Neural progenitor cell (in vitro differentiated cells): ENCODE data around the gene ESR2. TPM values are rescaled to one million over a fixed set of nuclear protein-coding genes. Genes with fewer than 3 reads are reported as not detected.

Source experiments
- DNase-seq: peaks from one replicate; pipeline ENCODE4 v3.0.0-alpha.2; 2016; ENCODE audit warnings: low spot score
- H2AFZ ChIP-seq: fragments of 200-600 bp; sonication (generic); replicated peaks from 2 replicates; pipeline ENCODE4 v1.6.1; 2016; ENCODE audit warnings: antibody characterized with exemption
- H3F3A ChIP-seq: fragments of 200-600 bp; sonication (generic); 2 replicates; pipeline ENCODE4 v1.6.1; 2016; ENCODE audit warnings: antibody characterized with exemption, low read depth
- H3K27ac ChIP-seq: fragments of 200-600 bp; sonication (generic); 2 replicates; pipeline ENCODE4 v1.5.1; 2016; ENCODE audit warnings: mild to moderate bottlenecking
- H3K27me3 ChIP-seq: fragments of 200-600 bp; sonication (generic); 2 replicates; pipeline ENCODE4 v1.6.1; 2016; ENCODE audit warnings: mild to moderate bottlenecking, moderate library complexity
- H3K36me3 ChIP-seq: fragments of 200-600 bp; sonication (generic); 2 replicates; pipeline ENCODE4 v1.5.1; 2016
- H3K4me1 ChIP-seq: fragments of 200-600 bp; sonication (generic); 2 replicates; pipeline ENCODE4 v1.6.1; 2016; ENCODE audit warnings: mixed run types
- H3K4me2 ChIP-seq: fragments of 200-600 bp; sonication (generic); 2 replicates; pipeline ENCODE4 v1.6.1; 2016
- H3K4me3 ChIP-seq: fragments of 200-600 bp; sonication (generic); 2 replicates; pipeline ENCODE4 v1.5.1; 2016
- H3K79me2 ChIP-seq: fragments of 200-600 bp; sonication (generic); 2 replicates; pipeline ENCODE4 v1.6.1; 2016; ENCODE audit warnings: low read depth
- H3K9ac ChIP-seq: fragments of 200-600 bp; sonication (generic); 2 replicates; pipeline ENCODE4 v1.6.1; 2016
- H3K9me3 ChIP-seq: fragments of 200-600 bp; sonication (generic); 2 replicates; pipeline ENCODE4 v1.5.1; 2016; ENCODE audit warnings: low read depth
- H4K20me1 ChIP-seq: fragments of 200-600 bp; sonication (generic); 2 replicates; pipeline ENCODE4 v1.6.1; 2016; ENCODE audit warnings: low read depth
- H3K27ac Mint-ChIP-seq: 3 replicates; pipeline ENCODE4 v1.8.0; 2021; ENCODE audit warnings: mixed read lengths
- H3K27me3 Mint-ChIP-seq: 2 replicates; pipeline ENCODE4 v1.8.0; 2022; ENCODE audit warnings: low read depth, mild to moderate bottlenecking, inconsistent platforms, moderate library complexity, mixed read lengths; ENCODE audit not compliant: insufficient read depth
- H3K36me3 Mint-ChIP-seq: 3 replicates; pipeline ENCODE4 v1.8.0; 2021; ENCODE audit warnings: mixed read lengths
- H3K4me1 Mint-ChIP-seq: 3 replicates; pipeline ENCODE4 v1.8.0; 2021; ENCODE audit warnings: mixed read lengths
- H3K4me3 Mint-ChIP-seq: 3 replicates; pipeline ENCODE4 v1.8.0; 2021; ENCODE audit warnings: mild to moderate bottlenecking, moderate library complexity, mixed read lengths
- H3K9me3 Mint-ChIP-seq: 3 replicates; pipeline ENCODE4 v1.8.0; 2020; ENCODE audit warnings: mixed read lengths
- EZH2 ChIP-seq: fragments of 200-600 bp; sonication (generic); IDR thresholded peaks from 2 replicates; pipeline ENCODE4 v1.6.1; 2017; ENCODE audit warnings: antibody characterized with exemption, mild to moderate bottlenecking, moderate library complexity
- EZH2phosphoT487 ChIP-seq: fragments of 200-600 bp; sonication (generic); IDR thresholded peaks from 2 replicates; pipeline ENCODE4 v1.6.1; 2017; ENCODE audit warnings: antibody characterized with exemption
- total RNA-seq: library from RNA; depleted of rRNA; stranded (reverse); fragments of >200 nt; gene quantifications from 2 replicates; pipeline ENCODE4 v1.2.3, GENCODE V29; 2015; ENCODE audit warnings: low replicate concordance
- TF ChIP-seq, protein P1 (sequence below): fragments of 200-600 bp; sonication (generic); IDR thresholded peaks from 2 replicates; pipeline ENCODE4 v1.5.1; 2017; ENCODE audit warnings: antibody characterized with exemption, mild to moderate bottlenecking

Gene ESR2
- total RNA-seq, 1 donor from 2014 or later: 0.21 TPM

DNA sequence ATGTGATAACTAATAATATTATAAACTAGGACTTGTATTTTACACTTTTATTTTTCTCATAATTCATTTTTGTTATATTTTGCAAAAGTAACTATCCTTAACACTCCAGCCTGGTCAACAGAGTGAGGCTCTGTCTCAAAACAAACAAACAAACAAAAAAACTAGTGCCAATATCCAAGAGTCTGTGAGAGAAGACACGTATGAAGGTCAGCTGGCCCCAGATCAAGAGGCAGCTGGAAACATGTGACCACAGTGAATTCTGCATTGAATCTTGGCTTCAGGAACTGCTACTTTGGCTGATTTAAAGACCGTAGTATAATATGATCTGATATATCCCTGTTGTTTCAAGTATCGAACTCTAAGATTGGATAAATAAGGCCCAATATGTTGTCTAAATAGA is 47.0 kb downstream of the ESR2 start:
- no peak for DNase-seq
- no peaks in the 10 kb centered on the region for H4K20me1 ChIP-seq
- H3K79me2 ChIP-seq: no peaks in the 10 kb centered on the region
- no peaks in the 10 kb centered on the region for H3F3A ChIP-seq
- no peak overlapping the region for H3K9ac ChIP-seq
- H2AFZ ChIP-seq: no peak overlapping the region
- no peaks in the 10 kb centered on the region for H3K36me3 Mint-ChIP-seq
- peaks cover 9% of the 10 kb centered on the region for H3K4me1 ChIP-seq
- TF ChIP-seq EZH2phosphoT487 (no peak), EZH2 (no peak)
- TF ChIP-seq, protein P1, sequence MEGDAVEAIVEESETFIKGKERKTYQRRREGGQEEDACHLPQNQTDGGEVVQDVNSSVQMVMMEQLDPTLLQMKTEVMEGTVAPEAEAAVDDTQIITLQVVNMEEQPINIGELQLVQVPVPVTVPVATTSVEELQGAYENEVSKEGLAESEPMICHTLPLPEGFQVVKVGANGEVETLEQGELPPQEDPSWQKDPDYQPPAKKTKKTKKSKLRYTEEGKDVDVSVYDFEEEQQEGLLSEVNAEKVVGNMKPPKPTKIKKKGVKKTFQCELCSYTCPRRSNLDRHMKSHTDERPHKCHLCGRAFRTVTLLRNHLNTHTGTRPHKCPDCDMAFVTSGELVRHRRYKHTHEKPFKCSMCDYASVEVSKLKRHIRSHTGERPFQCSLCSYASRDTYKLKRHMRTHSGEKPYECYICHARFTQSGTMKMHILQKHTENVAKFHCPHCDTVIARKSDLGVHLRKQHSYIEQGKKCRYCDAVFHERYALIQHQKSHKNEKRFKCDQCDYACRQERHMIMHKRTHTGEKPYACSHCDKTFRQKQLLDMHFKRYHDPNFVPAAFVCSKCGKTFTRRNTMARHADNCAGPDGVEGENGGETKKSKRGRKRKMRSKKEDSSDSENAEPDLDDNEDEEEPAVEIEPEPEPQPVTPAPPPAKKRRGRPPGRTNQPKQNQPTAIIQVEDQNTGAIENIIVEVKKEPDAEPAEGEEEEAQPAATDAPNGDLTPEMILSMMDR: no peak
- H3K4me2 ChIP-seq: no peak overlapping the region
- H3K27me3 Mint-ChIP-seq: peaks cover 5% of the 10 kb centered on the region
- no peak overlapping the region for H3K4me3 Mint-ChIP-seq
- H3K27ac ChIP-seq: no peak overlapping the region
- no peak overlapping the region for H3K4me3 ChIP-seq
- peaks cover 2% of the 10 kb centered on the region for H3K9me3 Mint-ChIP-seq
- no peak overlapping the region for H3K27ac Mint-ChIP-seq
- H3K27me3 ChIP-seq: no peaks in the 10 kb centered on the region
- no peaks in the 10 kb centered on the region for H3K9me3 ChIP-seq
- peaks cover 16% of the 10 kb centered on the region for H3K4me1 Mint-ChIP-seq
- no peaks in the 10 kb centered on the region for H3K36me3 ChIP-seq

DNA sequence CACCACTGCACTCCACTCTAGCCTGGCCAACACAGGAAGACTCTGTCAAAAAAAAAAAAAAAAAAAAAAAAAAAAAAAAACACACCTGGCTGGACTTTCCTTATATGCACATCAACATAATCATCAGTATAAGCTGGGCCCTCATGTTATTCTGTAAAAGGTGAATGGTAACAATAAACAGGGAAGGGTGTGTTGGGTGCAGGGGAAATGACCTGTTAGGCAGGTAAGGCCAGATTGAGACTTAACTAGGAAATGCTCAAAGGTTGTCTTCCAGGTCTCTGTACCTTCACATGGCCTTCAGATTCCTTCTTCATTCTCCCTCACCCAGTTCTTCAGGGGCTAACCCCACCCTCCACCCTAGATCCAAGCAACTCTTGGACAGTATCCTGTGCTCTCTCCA is 47.5 kb downstream of the ESR2 start:
- no peaks in the 10 kb centered on the region for H3K36me3 ChIP-seq
- no peak for DNase-seq
- no peak overlapping the region for H3K9ac ChIP-seq
- no peaks in the 10 kb centered on the region for H3K79me2 ChIP-seq
- no peaks in the 10 kb centered on the region for H3F3A ChIP-seq
- H3K27ac ChIP-seq: no peak overlapping the region
- Mint-ChIP-seq H3K27me3 (peaks cover 5% of the 10 kb centered on the region), H3K4me1 (peaks cover 16% of the 10 kb centered on the region), H3K27ac (no peak overlapping the region), H3K4me3 (no peak overlapping the region), H3K9me3 (peaks cover 2% of the 10 kb centered on the region), H3K36me3 (no peaks in the 10 kb centered on the region)
- no peak overlapping the region for H3K4me2 ChIP-seq
- H2AFZ ChIP-seq: no peak overlapping the region
- no peaks in the 10 kb centered on the region for H3K9me3 ChIP-seq
- H3K27me3 ChIP-seq: no peaks in the 10 kb centered on the region
- no peak overlapping the region for H3K4me3 ChIP-seq
- TF ChIP-seq EZH2 (no peak), EZH2phosphoT487 (no peak)
- TF ChIP-seq, protein P1: no peak
- H4K20me1 ChIP-seq: no peaks in the 10 kb centered on the region
- H3K4me1 ChIP-seq: peaks cover 9% of the 10 kb centered on the region

DNA sequence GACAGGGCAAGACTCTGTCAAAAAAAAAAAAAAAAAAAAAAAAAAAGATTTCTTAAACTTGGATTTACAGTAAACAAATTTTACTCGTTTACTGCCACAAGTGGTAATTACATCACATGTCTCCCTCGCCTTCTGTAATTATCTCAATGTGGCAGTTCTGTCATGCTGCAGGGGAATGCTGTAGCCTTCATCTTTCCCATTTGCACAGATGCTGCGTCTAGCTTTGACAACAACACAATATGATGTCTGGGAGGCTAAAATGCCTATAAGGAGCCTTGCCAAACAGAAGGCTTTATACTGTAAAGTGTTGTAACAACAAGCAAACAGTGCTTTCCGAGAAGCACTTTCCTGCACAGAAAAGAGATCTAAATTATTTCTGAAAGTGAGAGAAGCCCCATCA is 48.7 kb downstream of the ESR2 start:
- Mint-ChIP-seq H3K4me3 (no peak overlapping the region), H3K9me3 (peaks cover 2% of the 10 kb centered on the region), H3K27ac (no peak overlapping the region), H3K36me3 (no peaks in the 10 kb centered on the region), H3K27me3 (peaks cover 3% of the 10 kb centered on the region), H3K4me1 (peaks cover 8% of the 10 kb centered on the region)
- Histone ChIP-seq H3K36me3 (no peaks in the 10 kb centered on the region), H3K27me3 (no peaks in the 10 kb centered on the region), H3K4me1 (peaks cover 5% of the 10 kb centered on the region), H2AFZ (no peak overlapping the region), H3F3A (no peaks in the 10 kb centered on the region), H3K79me2 (no peaks in the 10 kb centered on the region), H3K9ac (no peak overlapping the region), H3K4me2 (no peak overlapping the region), H4K20me1 (no peaks in the 10 kb centered on the region), H3K27ac (no peak overlapping the region), H3K4me3 (no peak overlapping the region), H3K9me3 (no peaks in the 10 kb centered on the region)
- DNase-seq: no peak
- no peak for TF ChIP-seq EZH2phosphoT487
- TF ChIP-seq, protein P1: no peak
- no peak for TF ChIP-seq EZH2
